B cell (primary cell): Measurements from ENCODE around the gene RBKS. TPM values are rescaled to one million over a fixed set of nuclear protein-coding genes. Genes with fewer than 3 reads are reported as not detected.

Source experiments
- ATAC-seq: fragments of 200-7000 bp; cut with Tn5 transposase; one replicate; pipeline ENCODE4 v1.10.0; 2021; ENCODE audit warnings: low read depth, mild to moderate bottlenecking, moderate number of reproducible peaks, moderate library complexity
- CTCF ChIA-PET: fragments of 350-600 bp; sonication (Branson Sonifier 250); formaldehyde crosslinking; loops from one replicate; lab custom pipeline; 2021; ENCODE audit warnings: antibody characterized with exemption, inconsistent platforms; lab: Charles Lee
- POLR2A ChIA-PET: fragments of 350-600 bp; sonication (Branson Sonifier 250); formaldehyde crosslinking; loops from one replicate; lab custom pipeline; 2021; ENCODE audit warnings: antibody characterized with exemption; lab: Charles Lee
- DNase-seq: peaks from one replicate; pipeline ENCODE4 v3.0.0; 2013
- H2AFZ ChIP-seq: 2 replicates; pipeline ENCODE4 v1.6.1; 2012; ENCODE audit warnings: mild to moderate bottlenecking, low read depth, low read length; ENCODE audit not compliant: insufficient read depth, poor library complexity, severe bottlenecking
- H3K27ac ChIP-seq, 2 donors: 1 replicate in 1 of 2; 2 replicates in 1 of 2; pipeline ENCODE4 v1.5.1; 2012 to 2013; ENCODE audit warnings: low read length in 2 of 2, mild to moderate bottlenecking in 2 of 2, moderate library complexity in 1 of 2
- H3K27me3 ChIP-seq, 4 experiments: fragments of 200-600 bp in 1 of 4; sonication (generic) in 1 of 4; replicated peaks in 1 of 4; 1 replicate in 2 of 4; 2 replicates in 2 of 4; pipeline versions ENCODE4 v1.6.1 to v1.7.0; 2013 to 2016; ENCODE audit warnings: low read length in 3 of 4, mild to moderate bottlenecking in 2 of 4, mixed read lengths in 1 of 4, moderate library complexity in 1 of 4; ENCODE audit not compliant: insufficient read depth in 4 of 4, control insufficient read depth in 3 of 4; ENCODE audit errors: control extremely low read depth in 1 of 4
- H3K36me3 ChIP-seq, 2 experiments: replicated peaks in 1 of 2; 1 replicate in 1 of 2; 2 replicates in 1 of 2; pipeline versions ENCODE4 v1.6.1 to v1.7.1; 2013; ENCODE audit warnings: low read length in 1 of 2; ENCODE audit not compliant: insufficient read depth in 2 of 2, control insufficient read depth in 1 of 2; ENCODE audit errors: control extremely low read depth in 1 of 2, extremely low read depth in 1 of 2
- H3K4me1 ChIP-seq, 2 donors: fragments of 200-600 bp in 1 of 2; sonication (generic) in 1 of 2; 1 replicate in 1 of 2; 2 replicates in 1 of 2; pipeline versions ENCODE4 v1.5.1 to v1.6.1; 2013 to 2017; ENCODE audit warnings: low read length in 2 of 2; ENCODE audit not compliant: control insufficient read depth in 2 of 2, insufficient read depth in 2 of 2
- H3K4me2 ChIP-seq: replicated peaks from 2 replicates; pipeline ENCODE3; 2012; ENCODE audit warnings: mild to moderate bottlenecking, low read depth, low read length; ENCODE audit not compliant: poor library complexity, severe bottlenecking
- H3K4me3 ChIP-seq, 5 experiments: fragments of 200-600 bp in 1 of 5; sonication (generic) in 1 of 5; 1 replicate in 3 of 5; 2 replicates in 2 of 5; pipeline versions ENCODE4 v1.5.1 to v1.7.0; 2011 to 2016; ENCODE audit warnings: low read length in 4 of 5, mild to moderate bottlenecking in 4 of 5, low read depth in 2 of 5, control low read depth in 1 of 5, moderate library complexity in 1 of 5; ENCODE audit not compliant: insufficient read depth in 1 of 5; ENCODE audit errors: control extremely low read depth in 1 of 5, extremely low read depth in 1 of 5
- H3K79me2 ChIP-seq: fragments of 200-600 bp; sonication (generic); one replicate; pipeline ENCODE4 v1.6.0; 2016; ENCODE audit warnings: low read length; ENCODE audit not compliant: control insufficient read depth, insufficient read depth
- H3K9ac ChIP-seq: fragments of 200-600 bp; sonication (generic); 2 replicates; pipeline ENCODE4 v1.6.1; 2017; ENCODE audit warnings: mild to moderate bottlenecking, low read length, moderate library complexity
- H3K9me3 ChIP-seq, 3 donors: one replicate each; pipeline versions ENCODE4 v1.6.1 to v1.7.1; 2013; ENCODE audit warnings: low read length in 2 of 3; ENCODE audit not compliant: control insufficient read depth in 2 of 3, insufficient read depth in 1 of 3; ENCODE audit errors: control extremely low read depth in 1 of 3
- H4K20me1 ChIP-seq: 2 replicates; pipeline ENCODE4 v1.6.0; 2012; ENCODE audit warnings: mild to moderate bottlenecking, low read length; ENCODE audit not compliant: insufficient read depth, control insufficient read depth, poor library complexity, severe bottlenecking
- H3K27ac Mint-ChIP-seq: one replicate; pipeline ENCODE4 v1.8.0; 2021; ENCODE audit warnings: mixed read lengths
- H3K27me3 Mint-ChIP-seq: one replicate; pipeline ENCODE4 v1.8.0; 2021; ENCODE audit warnings: mixed read lengths
- H3K4me1 Mint-ChIP-seq: one replicate; pipeline ENCODE4 v1.8.0; 2021; ENCODE audit warnings: mixed read lengths
- H3K4me3 Mint-ChIP-seq: one replicate; pipeline ENCODE4 v1.8.0; 2021; ENCODE audit warnings: mixed read lengths
- H3K9me3 Mint-ChIP-seq: one replicate; pipeline ENCODE4 v1.8.0; 2022; ENCODE audit warnings: mixed read lengths; ENCODE audit not compliant: insufficient read depth
- EZH2 ChIP-seq: IDR thresholded peaks from 2 replicates; pipeline ENCODE4 v1.6.1; 2012; ENCODE audit warnings: borderline replicate concordance, low read depth, mild to moderate bottlenecking, moderate library complexity, low read length; ENCODE audit not compliant: insufficient read depth, poor library complexity, severe bottlenecking
- WGBS: methylation state at CpG from one replicate; pipeline ENCODE4 v1.1.5; 2013; ENCODE audit warnings: missing lambda C conversion rate; ENCODE audit not compliant: insufficient coverage; 5-methylcytosine and 5-hydroxymethylcytosine counted together
- intact Hi-C: fragments of 100-400 bp; cut with micrococcal nuclease; formaldehyde crosslinking; loops from one replicate; pipeline ENCODE4 v1.10.0; 2022
- polyA plus RNA-seq: library from polyadenylated mRNA; depleted of rRNA; stranded (reverse); fragments of >200 nt; gene quantifications from 2 replicates; pipeline ENCODE4 v1.2.3, GENCODE V29; 2012
- total RNA-seq, 2 donors: library from RNA; stranded (reverse); fragments of 120-200 nt in 1 of 2; gene quantifications; 1 replicate in 1 of 2; 2 replicates in 1 of 2; pipeline versions ENCODE4 v1.2.3 to v1.2.4, GENCODE V29; 2013 to 2022
- TF ChIP-seq, protein P1 (sequence below): fragments of 200-600 bp; IDR thresholded peaks from one replicate; pipeline ENCODE4 v1.8.0; 2022; ENCODE audit warnings: antibody characterized with exemption, mild to moderate bottlenecking

Gene RBKS
- total and polyA plus RNA-seq, 2 donors (not counting 1 experiment from before 2014, with no cell fraction given): 6.4 to 9.2 TPM

DNA sequence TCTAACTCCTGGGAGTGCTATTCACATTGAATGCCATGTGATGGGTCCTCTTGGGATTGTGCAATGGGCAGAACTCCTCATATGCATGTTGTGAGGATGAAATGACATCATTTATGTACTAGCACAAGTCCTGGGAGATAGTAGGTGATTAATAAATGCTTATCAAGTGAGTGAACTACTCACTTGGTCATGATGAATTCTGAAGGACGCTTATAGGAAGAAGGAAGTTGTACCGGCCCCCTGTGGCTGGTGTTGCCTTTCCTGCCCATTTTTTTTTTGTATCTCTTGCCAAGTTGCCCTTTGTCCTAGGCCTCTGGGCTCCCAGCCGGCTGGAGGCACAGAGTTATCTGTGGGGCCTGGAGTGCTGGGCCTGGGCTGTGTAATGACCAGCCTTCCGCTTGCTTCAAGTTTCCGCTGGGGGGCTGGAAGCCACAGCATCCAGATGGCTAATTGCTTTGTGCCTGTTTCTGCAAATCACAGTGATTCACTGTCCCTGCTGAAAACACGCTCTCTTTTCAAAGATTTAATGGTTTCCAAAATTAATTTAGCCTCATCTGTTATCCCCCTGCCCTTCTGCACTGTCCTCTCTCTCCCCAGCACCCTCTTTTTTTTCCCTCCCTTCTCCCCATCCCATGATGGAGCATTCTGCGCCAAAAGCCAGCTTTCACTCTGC lies 152.4 kb downstream of the RBKS start:
- ATAC-seq (no peak), DNase-seq (no peak)
- Mint-ChIP-seq H3K27me3 (peaks cover 33% of the 10 kb centered on the region), H3K27ac (no peak overlapping the region), H3K9me3 (no peaks in the 10 kb centered on the region), H3K4me1 (peaks cover 3% of the 10 kb centered on the region), H3K4me3 (no peak overlapping the region)
- Histone ChIP-seq H3K4me1 (peaks cover 11 to 14% of the 10 kb centered on the region in 2 donors), H4K20me1 (no peaks in the 10 kb centered on the region), H3K79me2 (no peaks in the 10 kb centered on the region), H3K4me3 (no peak overlapping the region), H2AFZ (no peak overlapping the region), H3K36me3 (no peaks in the 10 kb centered on the region), H3K27me3 (peaks cover 0 to 25% (median 7%) of the 10 kb centered on the region in 4 experiments), H3K9ac (no peak overlapping the region), H3K9me3 (peaks cover 0 to 17% (median 3%) of the 10 kb centered on the region in 3 donors), H3K4me2 (no peak overlapping the region), H3K27ac (no peak overlapping the region)
- 83% methylated on average over 6 of the region's 7 CpGs for WGBS
- CTCF ChIA-PET: interaction anchor here (2.1 kb wide), 1 partner anchor 34 kb away, joined by 6 read pairs; no protein-coding TSS in a partner anchor
- intact Hi-C loops: no loop called here
- TF ChIP-seq EZH2: no peak
- TF ChIP-seq, protein P1, sequence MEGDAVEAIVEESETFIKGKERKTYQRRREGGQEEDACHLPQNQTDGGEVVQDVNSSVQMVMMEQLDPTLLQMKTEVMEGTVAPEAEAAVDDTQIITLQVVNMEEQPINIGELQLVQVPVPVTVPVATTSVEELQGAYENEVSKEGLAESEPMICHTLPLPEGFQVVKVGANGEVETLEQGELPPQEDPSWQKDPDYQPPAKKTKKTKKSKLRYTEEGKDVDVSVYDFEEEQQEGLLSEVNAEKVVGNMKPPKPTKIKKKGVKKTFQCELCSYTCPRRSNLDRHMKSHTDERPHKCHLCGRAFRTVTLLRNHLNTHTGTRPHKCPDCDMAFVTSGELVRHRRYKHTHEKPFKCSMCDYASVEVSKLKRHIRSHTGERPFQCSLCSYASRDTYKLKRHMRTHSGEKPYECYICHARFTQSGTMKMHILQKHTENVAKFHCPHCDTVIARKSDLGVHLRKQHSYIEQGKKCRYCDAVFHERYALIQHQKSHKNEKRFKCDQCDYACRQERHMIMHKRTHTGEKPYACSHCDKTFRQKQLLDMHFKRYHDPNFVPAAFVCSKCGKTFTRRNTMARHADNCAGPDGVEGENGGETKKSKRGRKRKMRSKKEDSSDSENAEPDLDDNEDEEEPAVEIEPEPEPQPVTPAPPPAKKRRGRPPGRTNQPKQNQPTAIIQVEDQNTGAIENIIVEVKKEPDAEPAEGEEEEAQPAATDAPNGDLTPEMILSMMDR: no peak
- POLR2A ChIA-PET: no interaction called here

- Histone ChIP-seq H3K9me3 (peaks cover 0 to 17% (median 3%) of the 10 kb centered on the region in 3 donors), H3K27ac (no peak overlapping the region), H3K36me3 (no peaks in the 10 kb centered on the region), H3K4me1 (peaks cover 11 to 14% of the 10 kb centered on the region in 2 donors), H3K9ac (no peak overlapping the region), H2AFZ (no peak overlapping the region), H3K4me3 (no peak overlapping the region), H4K20me1 (no peaks in the 10 kb centered on the region), H3K27me3 (peaks cover 0 to 25% (median 7%) of the 10 kb centered on the region in 4 experiments), H3K79me2 (no peaks in the 10 kb centered on the region), H3K4me2 (no peak overlapping the region)
- Mint-ChIP-seq H3K4me1 (peaks cover 3% of the 10 kb centered on the region), H3K4me3 (peak overlapping the region; percentile 21), H3K9me3 (no peaks in the 10 kb centered on the region), H3K27me3 (peaks cover 33% of the 10 kb centered on the region), H3K27ac (no peak overlapping the region)
- ChIA-PET CTCF (interaction anchor here (1.8 to 2.1 kb wide), 2 partner anchors 13 to 33 kb away, joined by 6 read pairs; no protein-coding TSS in a partner anchor), POLR2A (no interaction called here)
- intact Hi-C loops: no loop called here
- no peak for DNase-seq
- no peak for ATAC-seq
- no peak for TF ChIP-seq EZH2
- WGBS: 96% methylated on average over 6 of the region's 6 CpGs
These were observed 153.3 kb downstream of the RBKS start for GRCh38 chr2:27736890-27737204.
